Raji (cell line): ENCODE data around the gene NECTIN3.

Source experiments
- POLR2A ChIP-seq: IDR thresholded peaks from 2 replicates; pipeline ENCODE4 v1.6.1; 2011; ENCODE audit warnings: low read depth, low read length, control low read depth; ENCODE audit not compliant: insufficient read depth

The NECTIN3 gene

DNA sequence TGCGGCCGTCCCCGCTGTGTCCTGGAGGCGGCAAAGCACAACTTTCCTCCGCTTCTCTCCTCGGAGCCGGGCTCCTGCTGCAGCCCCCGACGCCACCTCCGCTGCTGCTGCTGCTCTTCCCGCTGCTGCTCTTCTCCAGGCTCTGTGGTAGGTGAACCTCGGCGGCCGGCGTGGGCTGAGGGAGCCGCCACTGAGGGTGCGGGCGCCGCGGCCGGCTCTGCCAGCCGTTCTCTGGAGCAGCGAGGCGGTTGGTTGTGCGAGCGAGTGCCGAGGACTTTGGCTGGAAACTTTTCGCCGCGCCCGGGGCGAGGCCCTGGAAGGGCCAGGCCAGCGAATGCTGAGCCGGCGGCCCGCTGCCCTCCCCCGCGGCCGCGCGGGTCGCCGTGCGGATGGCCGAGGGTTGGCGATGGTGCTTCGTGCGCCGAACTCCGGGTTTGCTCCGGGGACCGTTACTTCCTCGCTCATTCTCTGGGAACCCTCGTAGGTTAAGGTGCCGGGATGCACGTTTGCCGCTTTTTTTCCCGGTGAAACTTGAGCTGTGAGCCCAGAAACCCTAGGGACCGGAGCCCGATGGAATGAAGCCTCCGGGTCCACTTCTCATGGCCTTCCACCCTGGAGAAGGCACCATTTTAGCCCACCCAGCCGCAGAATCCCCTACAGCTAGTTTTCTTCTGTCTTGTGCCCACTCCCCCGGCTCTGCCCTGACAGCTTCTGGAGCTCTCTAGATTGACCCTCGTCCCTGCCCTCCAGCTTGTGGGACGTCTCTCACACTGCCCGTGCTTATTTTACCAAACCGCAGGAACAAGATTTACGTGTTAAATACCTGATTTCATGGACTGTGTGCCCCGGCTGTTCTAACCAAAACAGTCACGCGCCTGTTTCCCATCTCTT lies 660 bp downstream of the NECTIN3 start:
- TF ChIP-seq POLR2A = no peak

DNA sequence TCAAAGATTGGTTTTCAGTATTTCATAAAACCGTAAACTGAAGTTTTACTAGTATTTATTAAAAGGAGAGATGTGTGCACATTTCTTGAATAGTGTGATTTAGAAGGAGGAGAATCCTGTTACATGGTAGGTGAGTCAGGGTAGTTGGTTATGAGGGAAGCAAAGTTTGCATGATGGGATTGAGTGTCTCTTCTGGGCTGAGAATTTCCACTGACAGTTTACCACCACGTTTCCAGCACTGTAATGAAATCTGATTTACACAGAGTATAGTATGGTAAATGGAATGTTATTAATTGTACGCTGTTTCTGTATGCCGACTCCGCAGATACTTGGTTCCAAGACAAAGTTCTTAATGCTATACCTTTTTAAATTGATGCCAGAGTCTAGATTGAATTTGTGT lies 1.6 kb downstream of the NECTIN3 start:
- TF ChIP-seq POLR2A = no peak

DNA sequence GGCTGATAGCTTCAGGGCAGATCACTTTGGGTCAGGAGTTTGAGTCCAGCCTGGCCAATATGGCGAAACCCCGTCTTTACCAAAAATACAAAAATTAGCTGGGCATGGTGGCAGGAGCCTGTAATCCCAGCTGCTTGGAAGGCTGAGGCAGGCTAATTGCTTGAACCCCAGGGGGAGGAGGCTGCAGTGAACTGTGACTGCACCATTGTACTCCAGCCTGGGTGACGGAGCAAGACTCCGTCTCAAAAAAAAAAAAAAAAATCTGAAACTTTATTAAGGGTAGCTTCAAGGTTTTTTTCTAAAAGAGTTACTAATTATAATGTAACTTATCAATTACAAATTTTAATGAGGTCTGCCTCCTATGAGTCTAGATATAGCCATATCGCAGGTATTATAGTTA lies 5.1 kb downstream of the NECTIN3 start:
- no peak for TF ChIP-seq POLR2A

DNA sequence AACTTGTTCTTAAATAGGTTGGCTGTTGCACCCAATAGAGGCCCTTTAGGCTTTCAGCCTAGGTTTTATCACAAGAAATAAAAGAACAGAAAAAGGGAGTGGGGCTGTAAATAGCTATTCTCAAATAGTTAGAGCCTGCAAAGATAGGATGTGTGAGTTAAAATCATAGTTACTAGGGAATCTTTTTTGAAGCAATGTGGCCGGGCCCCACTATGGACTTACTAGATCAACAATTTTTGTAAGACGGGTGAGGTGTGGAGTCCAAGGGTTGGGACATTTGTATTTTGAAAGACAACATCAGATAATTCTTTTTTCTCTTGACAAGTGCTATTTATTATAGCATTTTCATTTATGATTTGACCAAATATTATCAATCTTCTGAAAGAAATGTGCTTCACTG lies 5.8 kb downstream of the NECTIN3 start:
- TF ChIP-seq POLR2A = no peak

DNA sequence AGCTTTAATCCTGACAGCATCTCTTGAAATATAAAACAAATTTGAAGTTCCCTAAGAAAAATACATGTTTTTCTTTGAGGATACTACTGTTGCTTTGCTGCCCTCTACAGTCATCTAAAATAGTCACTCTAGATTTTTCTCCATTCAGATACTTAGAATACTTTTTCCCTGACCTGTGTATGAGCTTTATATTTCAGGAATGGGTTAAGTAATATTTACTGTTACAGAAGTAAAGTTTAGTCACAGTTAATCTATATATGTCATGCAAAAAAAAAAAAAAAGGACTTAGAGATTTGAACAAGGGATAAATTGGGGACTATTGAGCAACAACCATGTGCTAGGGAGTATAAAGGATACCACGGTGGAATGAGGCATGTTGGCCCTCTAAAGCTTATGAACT lies 8.8 kb downstream of the NECTIN3 start:
- TF ChIP-seq POLR2A = no peak

DNA sequence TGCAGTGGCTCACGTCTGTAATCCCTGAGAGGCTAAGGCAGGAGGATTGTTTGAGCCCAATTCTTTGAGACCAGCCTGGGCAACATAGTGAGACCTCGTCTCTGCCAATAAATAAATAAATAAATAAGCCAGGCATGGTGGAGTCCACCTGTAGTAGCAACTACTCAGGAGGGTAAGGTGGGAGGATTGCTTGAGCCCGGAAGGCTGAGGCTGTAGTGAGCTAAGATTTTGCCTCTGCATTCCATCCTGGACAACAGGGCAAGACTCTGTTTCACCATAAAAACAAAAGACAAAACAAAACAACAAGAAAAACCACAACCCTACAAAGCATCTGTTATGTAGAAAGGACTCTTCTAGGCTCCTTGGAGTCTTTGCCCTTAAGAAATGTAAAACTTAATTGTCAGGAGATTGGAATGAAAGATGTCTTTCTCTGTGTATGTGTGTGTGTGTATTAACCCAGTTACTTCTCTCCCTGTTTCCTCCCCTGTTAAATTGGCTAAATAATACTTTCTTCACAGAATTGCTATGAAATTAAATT lies 9.5 kb downstream of the NECTIN3 start:
- no peak for TF ChIP-seq POLR2A

DNA sequence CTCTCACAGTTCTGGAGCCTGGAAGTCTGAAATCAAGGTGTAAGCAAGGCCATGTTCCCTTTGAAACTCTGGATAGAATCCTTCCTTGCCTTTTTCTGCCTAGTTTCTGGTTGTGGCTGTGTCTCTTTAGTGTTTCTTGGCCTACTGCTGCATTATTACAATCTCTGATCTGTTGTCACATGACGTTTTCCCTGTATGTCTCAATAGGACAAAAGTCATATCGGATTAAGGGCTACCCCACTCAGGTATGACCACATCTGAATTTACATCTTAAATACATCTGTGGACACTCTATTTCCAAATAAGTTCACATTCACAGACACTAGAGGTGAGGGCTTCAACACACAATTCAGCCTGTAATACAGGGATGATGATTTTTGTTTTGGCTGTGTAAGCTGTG lies 13.3 kb downstream of the NECTIN3 start:
- no peak for TF ChIP-seq POLR2A

DNA sequence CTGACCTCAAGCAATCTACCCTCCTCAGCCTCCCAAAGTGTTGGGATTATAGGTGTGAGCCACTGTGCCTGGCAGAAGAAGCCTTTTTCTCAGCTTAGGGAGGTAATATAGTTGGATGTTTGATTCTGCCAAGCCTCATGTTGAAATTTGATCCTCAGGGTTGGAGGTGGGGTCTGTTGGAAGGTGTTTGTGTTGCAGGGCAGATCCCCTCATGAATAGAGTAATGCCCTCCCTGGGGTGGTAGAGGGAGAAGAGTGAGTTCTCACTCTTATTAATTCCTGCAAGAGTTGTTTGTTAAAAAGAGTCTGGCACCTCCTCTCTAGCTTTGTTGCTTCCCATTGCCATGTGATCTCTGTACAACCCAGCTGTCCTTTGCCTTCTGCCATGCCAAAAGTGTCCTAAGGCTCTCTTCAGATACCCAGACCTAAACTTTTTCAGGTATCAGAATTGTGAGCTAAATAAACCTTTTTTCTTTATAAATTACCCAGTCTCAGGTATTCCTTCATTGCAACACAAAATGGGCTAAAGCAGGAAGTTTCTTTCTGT lies 16.4 kb downstream of the NECTIN3 start:
- no peak for TF ChIP-seq POLR2A

DNA sequence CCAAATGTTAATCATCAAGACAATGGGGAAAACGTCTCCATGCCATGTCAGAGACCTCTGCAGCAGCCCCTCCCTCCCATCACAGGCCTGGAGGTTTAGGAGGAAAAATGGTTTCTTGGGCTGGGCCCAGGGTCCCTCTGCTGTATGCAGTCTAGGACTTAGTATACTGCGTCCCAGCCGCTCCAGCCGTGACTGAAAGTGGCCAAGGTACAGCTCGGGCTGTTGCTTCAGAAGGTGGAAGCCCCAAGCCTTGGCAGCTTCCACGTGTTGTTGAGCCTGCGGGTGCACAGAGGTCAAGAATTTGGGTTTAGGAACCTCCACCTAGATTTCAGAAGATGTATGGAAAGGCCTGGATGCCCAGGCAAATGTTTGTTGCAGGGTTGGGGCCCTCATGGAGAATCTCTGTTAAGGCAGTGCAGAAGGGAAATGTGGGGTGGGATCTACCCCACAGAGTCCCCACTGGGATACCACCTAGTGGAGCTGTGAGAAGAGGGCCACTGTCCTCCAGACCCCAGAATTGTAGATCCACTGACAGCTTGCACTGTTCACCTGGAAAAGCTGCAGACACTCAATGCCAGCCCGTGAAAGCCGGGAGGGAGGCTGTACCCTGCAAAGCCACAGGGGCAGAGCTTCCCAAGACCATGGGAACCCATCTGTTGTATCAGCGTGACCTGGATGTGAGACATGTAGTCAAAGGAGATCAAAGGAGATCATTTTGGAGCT lies 25.0 kb downstream of the NECTIN3 start:
- TF ChIP-seq POLR2A = no peak

DNA sequence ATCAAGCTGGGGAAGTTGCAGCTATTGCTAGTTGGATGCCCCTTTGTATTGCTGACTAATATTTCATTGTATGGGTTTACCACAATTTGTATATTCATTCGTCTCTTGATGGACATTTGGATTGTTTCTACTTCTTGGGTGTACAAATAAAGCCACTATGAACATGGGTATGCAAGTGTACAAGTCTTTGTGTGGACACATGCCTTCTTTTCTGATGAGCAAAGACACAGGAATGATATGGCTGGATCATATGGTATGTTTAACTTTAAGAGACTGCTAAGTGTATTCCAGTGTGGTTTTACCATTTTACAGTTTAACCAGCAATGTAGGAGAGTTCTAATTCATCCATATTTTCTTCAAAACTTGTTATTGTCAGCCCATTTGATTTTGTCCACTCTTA lies 32.2 kb downstream of the NECTIN3 start:
- no peak for TF ChIP-seq POLR2A

DNA sequence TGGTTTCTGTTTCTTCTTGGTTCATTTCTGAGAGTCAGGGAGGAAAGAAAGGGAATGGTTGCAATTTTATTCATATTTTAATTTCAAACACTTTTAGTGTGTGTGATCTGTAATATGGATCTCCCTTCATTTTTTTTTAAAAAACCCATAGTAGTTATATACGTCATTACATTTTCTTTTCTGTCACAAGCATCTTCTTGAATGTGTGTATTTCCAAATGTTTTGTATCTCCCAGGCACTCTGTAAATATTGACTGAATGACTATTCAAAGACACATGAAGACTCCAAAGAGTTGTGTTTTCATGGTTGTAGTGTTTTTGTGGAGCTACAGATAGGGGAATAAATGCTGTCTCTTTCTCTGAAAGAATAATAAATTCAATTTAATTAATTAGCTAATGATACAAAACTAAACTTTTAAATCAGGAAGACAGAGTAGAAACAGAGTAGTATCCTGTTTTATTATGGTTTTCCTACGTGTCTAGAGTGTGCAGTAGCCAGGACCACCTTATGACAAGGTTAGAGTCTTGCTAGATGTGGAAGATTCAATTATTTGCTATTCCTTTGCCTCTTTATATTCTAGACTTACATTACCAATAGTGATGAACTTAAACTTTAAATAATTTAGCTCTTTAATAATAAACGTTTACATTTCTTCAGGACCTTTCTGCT lies 35.5 kb downstream of the NECTIN3 start:
- TF ChIP-seq POLR2A = no peak

DNA sequence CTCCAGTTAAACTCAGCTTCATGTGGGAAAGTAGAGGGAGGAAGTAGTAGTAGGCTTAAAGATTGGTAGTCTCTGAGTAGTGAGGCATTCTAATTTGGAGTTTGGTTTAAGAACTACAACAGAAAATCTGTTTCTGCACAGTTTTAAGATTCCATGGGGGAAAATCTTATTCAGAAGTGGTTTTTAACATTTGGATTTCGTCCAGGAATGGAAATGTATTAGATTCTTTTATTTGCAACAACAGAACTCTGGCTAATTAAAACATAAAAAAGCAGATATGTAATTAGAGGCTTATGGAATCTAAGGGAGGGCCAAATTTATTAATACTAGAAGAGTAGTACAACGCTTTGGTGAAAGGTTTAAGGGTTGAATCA lies 36.0 kb downstream of the NECTIN3 start:
- TF ChIP-seq POLR2A = no peak

DNA sequence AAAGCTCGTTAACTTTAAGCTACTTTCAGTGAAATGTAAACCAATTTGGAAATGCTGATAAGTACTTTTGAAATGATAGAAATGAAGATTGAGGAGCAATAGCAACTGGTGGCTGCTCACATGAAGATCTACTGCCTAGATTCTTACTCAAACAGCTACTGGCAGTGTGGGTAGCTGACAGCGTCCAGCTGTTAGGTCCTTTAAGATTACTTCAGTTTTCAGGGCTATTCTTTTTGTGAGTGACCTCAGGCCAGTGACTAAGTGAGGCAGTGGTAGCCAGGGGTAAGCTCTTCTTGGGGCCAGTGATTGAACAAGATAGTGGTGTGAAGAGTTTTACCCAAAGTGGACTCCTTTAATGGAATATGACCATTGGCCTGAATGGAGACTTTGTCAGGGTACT lies 41.3 kb downstream of the NECTIN3 start:
- TF ChIP-seq POLR2A = no peak

DNA sequence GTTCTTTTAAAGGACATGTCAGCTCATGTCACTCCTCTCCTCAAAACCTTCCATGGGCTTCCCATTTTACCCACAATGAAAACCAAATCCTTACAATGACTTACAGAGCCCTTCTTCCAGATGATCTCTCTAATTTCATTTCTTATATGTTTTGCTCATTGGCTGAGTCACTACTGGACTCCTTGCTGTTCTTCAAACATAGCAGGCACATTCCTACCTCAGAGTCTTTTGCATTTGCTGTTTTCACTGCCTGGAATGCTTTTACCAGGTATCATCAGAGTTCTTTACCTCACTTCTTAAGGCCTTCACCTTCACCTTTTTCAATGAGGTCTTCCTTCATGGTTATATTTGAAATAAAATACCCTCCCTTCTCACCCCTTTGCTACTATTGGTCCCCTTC lies 57.3 kb downstream of the NECTIN3 start:
- no peak for TF ChIP-seq POLR2A

DNA sequence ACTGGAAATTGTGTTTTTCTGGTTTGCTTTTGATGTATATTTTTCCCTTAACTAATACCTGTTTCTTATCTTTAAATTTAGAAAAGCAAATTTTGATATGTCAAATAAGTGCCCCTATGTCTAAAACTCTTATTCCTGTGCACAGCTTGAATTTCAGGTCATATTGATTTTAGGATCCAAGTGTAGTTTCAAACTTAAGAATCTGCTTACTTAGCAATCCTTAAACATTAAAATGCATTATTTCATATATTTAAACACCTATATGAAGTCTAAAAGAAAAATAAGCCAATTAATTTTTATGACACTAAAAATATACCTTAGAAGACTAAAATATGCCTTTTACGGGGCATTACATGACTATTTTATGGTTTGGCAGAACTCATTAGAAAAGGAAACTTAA lies 59.2 kb downstream of the NECTIN3 start:
- no peak for TF ChIP-seq POLR2A
